Gastrocnemius medialis (tissue), 4 donors: ENCODE measurements around the gene MLPH. TPM values are rescaled to one million over a fixed set of nuclear protein-coding genes. Genes with fewer than 3 reads are reported as not detected.
"Not testable (repeated sequence)": the region's sequence is repeated elsewhere in the genome, so short reads cannot be mapped to it uniquely, and the experiment has no call there.

Source experiments
- ATAC-seq, 2 donors: fragments of 150-250 bp; one replicate each; pipeline ENCODE4 v1.9.1; 2016
- DNase-seq, 2 donors: peaks; one replicate each; pipeline ENCODE4 v3.0.0-alpha.2; 2019
- H3K27ac ChIP-seq, 4 donors: fragments of 200-600 bp; sonication (generic); 1 replicate in 1 of 4; 2 replicates in 3 of 4; pipeline ENCODE4 v1.5.1; 2016 to 2018; ENCODE audit warnings: mild to moderate bottlenecking in 2 of 4, moderate library complexity in 1 of 4
- H3K27me3 ChIP-seq, 3 donors: fragments of 200-600 bp; sonication (generic) in 2 of 3; 1 replicate in 1 of 3; 2 replicates in 2 of 3; pipeline versions ENCODE4 v1.5.1 to v1.6.0; 2016 to 2019; ENCODE audit warnings: mild to moderate bottlenecking in 1 of 3, moderate library complexity in 1 of 3
- H3K36me3 ChIP-seq, 2 donors: fragments of 200-600 bp; sonication (generic) in 1 of 2; one replicate each; pipeline ENCODE4 v1.5.1; 2017 to 2018
- H3K4me1 ChIP-seq, 2 donors: fragments of 200-600 bp; sonication (generic) in 1 of 2; one replicate each; pipeline ENCODE4 v1.5.1; 2016 to 2017; ENCODE audit warnings: mild to moderate bottlenecking in 2 of 2
- H3K4me3 ChIP-seq, 4 donors: fragments of 200-600 bp; sonication (generic) in 3 of 4; 1 replicate in 1 of 4; 2 replicates in 3 of 4; pipeline ENCODE4 v1.5.1; 2016 to 2019; ENCODE audit warnings: mild to moderate bottlenecking in 2 of 4
- H3K9me3 ChIP-seq, 3 donors: fragments of 200-600 bp; sonication (generic) in 2 of 3; 1 replicate in 1 of 3; 2 replicates in 2 of 3; pipeline ENCODE4 v1.5.1; 2016 to 2019
- CTCF ChIP-seq, 5 experiments: fragments of 450-650 bp in 3 of 5; fragments of 200-600 bp in 2 of 5; sonication (generic) in 2 of 5; IDR thresholded peaks in 4 of 5; conservative IDR thresholded peaks in 1 of 5; 1 replicate in 4 of 5; 2 replicates in 1 of 5; pipeline ENCODE4 v1.5.1; 2016 to 2019; ENCODE audit warnings: antibody characterized with exemption in 5 of 5, mild to moderate bottlenecking in 3 of 5, moderate library complexity in 3 of 5
- POLR2A ChIP-seq, 2 donors: fragments of 450-650 bp; IDR thresholded peaks; one replicate each; pipeline ENCODE4 v1.6.1; 2017; ENCODE audit warnings: antibody characterized with exemption in 2 of 2, mild to moderate bottlenecking in 2 of 2, moderate library complexity in 2 of 2
- in situ Hi-C, 4 donors: fragments of 200-750 bp; cut with MboI; loops; one replicate each; pipeline versions ENCODE4 v1.15.0 to v1.8.0; 2017; ENCODE audit warnings: low sequenced_read_pairs in 4 of 4
- intact Hi-C: fragments of 100-400 bp; cut with DNase I; formaldehyde crosslinking; loops from one replicate; pipeline ENCODE4 v1.15.1; 2023; ENCODE audit warnings: low total_unique reads
- total RNA-seq, 4 donors: library from RNA; depleted of rRNA; stranded (reverse); fragments of >200 nt; gene quantifications; one replicate each; pipeline versions ENCODE4 v1.1.0 to v1.2.3, GENCODE V29; 2016

The MLPH gene
- total RNA-seq, 4 donors from 2014 or later: 6.5 to 8.7 (median 7.2) TPM

DNA sequence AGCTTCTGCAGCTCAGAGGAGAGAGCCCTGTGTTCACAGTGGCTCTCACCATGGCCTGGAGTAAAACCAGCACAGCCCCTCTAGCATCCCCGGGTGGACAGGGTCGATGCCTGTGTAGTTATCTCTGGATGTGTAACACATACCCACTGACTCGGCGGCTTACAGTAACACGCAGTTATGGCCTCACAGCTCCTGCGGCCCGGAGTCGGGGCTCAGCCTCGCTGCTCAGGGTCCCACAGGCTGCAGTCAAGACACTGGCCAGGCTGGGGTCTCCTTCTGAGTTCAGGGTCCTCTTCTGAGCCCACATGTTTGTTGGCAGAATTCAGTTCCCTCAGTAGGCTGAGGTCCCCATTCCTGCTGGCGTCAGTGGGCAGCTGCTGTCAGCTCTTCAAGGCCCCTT, 106.0 kb downstream of the MLPH start:
- DNase-seq (no peak), ATAC-seq (no peak)
- TF ChIP-seq CTCF (IDR thresholded peaks at IDR 0.05 in 4 of 5, conservative IDR thresholded peaks at IDR 0.05 in 1 of 5) (no peak), POLR2A (IDR thresholded peaks at IDR 0.05) (no peak)
- Histone ChIP-seq H3K27ac (no peak overlapping the region), H3K4me1 (peaks cover 14 to 15% of the 10 kb centered on the region in 2 donors), H3K36me3 (no peaks in the 10 kb centered on the region), H3K27me3 (no peaks in the 10 kb centered on the region), H3K9me3 (no peaks in the 10 kb centered on the region), H3K4me3 (no peak overlapping the region)
- intact Hi-C loops (no loop called here), in situ Hi-C loops (loop anchor here in 1 of 4 donors (10.0 kb wide), 2 partner anchors 62 to 152 kb away; no protein-coding TSS in a partner anchor)

DNA sequence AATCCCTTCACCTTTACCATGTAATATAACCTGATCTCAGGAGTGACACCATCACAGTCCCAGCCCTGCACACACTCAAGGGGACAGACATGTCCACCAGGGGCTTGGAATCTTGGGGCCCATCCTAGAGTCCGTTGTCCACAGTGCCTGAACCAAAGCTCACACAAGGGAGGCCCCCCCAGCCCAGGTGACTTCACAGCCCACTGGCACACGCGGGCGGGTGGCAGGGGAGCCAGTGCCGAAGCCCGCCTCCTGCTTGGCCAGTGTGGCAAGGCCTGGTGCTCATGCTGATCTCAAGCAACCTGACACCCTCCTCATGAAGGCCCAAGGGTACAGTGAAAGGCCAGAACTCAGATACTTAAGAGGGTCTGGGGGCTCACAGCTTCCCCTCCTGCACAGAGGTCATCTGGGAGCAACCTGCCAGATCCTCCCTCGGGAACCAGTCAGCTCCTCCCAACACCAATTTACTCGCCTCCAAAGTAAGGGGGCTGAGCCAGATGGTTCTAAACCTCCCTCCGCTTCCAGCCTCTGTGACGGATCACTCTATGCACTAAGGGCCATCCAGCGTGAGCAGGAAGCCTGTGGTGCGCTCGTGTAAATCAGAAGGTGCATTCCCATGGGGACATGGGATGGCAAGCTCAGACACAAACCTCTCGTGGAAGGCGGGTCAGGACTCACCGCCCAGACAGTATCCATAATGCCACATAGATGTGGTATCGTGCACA, 106.7 kb downstream of the MLPH start:
- peaks cover 14 to 15% of the 10 kb centered on the region in 2 donors for H3K4me1 ChIP-seq
- in situ Hi-C loops: loop anchor here in 1 of 4 donors (10.0 kb wide), 2 partner anchors 61 to 151 kb away; no protein-coding TSS in a partner anchor
- TF ChIP-seq CTCF (IDR thresholded peaks at IDR 0.05 in 4 of 5, conservative IDR thresholded peaks at IDR 0.05 in 1 of 5) (no peak), POLR2A (IDR thresholded peaks at IDR 0.05) (no peak)
- H3K27ac ChIP-seq: no peak overlapping the region
- H3K4me3 ChIP-seq: no peak overlapping the region
- H3K27me3 ChIP-seq: no peaks in the 10 kb centered on the region
- H3K9me3 ChIP-seq: no peaks in the 10 kb centered on the region
- DNase-seq: no peak
- no peaks in the 10 kb centered on the region for H3K36me3 ChIP-seq
- ATAC-seq: no peak
- intact Hi-C loops: no loop called here

DNA sequence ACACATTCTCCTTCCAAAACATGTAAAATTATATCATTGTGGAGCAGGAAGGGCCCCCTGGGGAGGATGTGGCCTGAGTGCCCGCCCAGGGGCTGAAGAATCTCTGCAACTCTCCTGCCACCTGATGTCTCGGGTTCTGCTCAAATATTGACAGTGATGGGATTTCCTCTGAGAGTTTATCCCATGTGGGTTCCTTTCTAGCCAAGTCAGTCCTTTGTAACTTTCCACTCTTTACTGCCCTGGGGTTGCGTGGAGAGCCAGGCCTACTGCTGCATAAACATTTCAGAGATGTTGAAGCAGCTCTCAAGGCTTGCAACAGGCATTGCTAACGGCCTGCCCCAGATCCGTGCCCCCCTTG, 107.4 kb downstream of the MLPH start:
- Histone ChIP-seq H3K27me3 (no peaks in the 10 kb centered on the region), H3K27ac (peak overlapping the region in 1 of 4 donors; percentile 37), H3K9me3 (no peaks in the 10 kb centered on the region), H3K4me1 (peaks cover 15 to 16% of the 10 kb centered on the region in 2 donors), H3K4me3 (no peak overlapping the region), H3K36me3 (no peaks in the 10 kb centered on the region)
- ATAC-seq (no peak), DNase-seq (no peak)
- TF ChIP-seq POLR2A (IDR thresholded peaks at IDR 0.05) (no peak), CTCF (IDR thresholded peaks at IDR 0.05 in 4 of 5, conservative IDR thresholded peaks at IDR 0.05 in 1 of 5) (no peak)
- intact Hi-C loops (no loop called here), in situ Hi-C loops (loop anchor here in 1 of 4 donors (10.0 kb wide), 2 partner anchors 60 to 150 kb away; no protein-coding TSS in a partner anchor)

DNA sequence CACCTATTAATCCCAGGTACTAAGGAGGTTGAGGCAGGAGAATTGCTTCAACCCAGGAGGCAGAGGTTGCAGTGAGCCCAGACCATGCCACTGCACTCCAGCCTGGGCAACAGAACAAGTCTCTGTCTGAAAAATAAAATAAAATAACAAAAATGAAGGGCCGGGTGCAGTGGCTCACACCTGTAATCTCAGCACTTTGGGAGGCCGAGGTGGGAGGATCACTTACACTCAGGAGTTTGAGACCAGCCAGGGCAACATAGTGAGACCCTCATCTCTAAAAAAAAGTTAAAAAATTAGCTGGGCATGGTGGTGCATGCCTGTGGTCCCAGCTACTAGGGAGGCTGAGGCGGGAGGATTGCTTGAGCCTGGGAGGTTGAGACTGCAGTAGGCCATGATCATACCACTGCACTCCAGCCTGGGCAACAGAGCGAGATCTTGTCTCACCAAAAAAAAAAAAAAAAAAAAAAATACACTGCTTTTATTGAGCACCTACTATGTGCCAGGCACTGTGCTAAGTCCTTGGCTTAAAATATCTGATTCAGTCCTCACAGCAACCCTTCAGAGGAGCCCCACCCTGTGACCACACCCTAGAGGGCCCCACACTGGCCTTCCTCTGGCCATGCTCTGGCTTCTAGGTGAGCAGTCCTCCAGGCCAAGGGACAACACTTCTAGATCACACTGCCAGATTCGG, 108.9 kb downstream of the MLPH start:
- intact Hi-C loops, H3K27ac ChIP-seq, H3K4me3 ChIP-seq, H3K27me3 ChIP-seq, DNase-seq, H3K36me3 ChIP-seq, ATAC-seq, H3K9me3 ChIP-seq: not testable (repeated sequence)
- in situ Hi-C loops: loop anchor here in 2 of 4 donors (5.0 to 10.0 kb wide), 3 partner anchors 59 to 149 kb away; no protein-coding TSS in a partner anchor
- peaks cover 21 to 24% of the 10 kb centered on the region in 2 donors for H3K4me1 ChIP-seq

GRCh38 chr2:237596520-237597195, 109.6 kb downstream of the MLPH start:
- no peak for ATAC-seq
- no peak for DNase-seq
- in situ Hi-C loops: loop anchor here in 2 of 4 donors (5.0 to 10.0 kb wide), 3 partner anchors 58 to 148 kb away; no protein-coding TSS in a partner anchor
- TF ChIP-seq CTCF (IDR thresholded peaks at IDR 0.05 in 4 of 5, conservative IDR thresholded peaks at IDR 0.05 in 1 of 5) (no peak), POLR2A (IDR thresholded peaks at IDR 0.05) (no peak)
- Histone ChIP-seq H3K4me3 (no peak overlapping the region), H3K27me3 (no peaks in the 10 kb centered on the region), H3K27ac (no peak overlapping the region), H3K9me3 (no peaks in the 10 kb centered on the region), H3K4me1 (peaks cover 22 to 26% of the 10 kb centered on the region in 2 donors), H3K36me3 (no peaks in the 10 kb centered on the region)
- intact Hi-C loops: no loop called here
